ENCODE results near the gene LYZL2.
"Not testable (repeated sequence)": the region's sequence is repeated elsewhere in the genome, so short reads cannot be mapped to it uniquely, and the experiment has no call there.

LYZL2 gene

DNA sequence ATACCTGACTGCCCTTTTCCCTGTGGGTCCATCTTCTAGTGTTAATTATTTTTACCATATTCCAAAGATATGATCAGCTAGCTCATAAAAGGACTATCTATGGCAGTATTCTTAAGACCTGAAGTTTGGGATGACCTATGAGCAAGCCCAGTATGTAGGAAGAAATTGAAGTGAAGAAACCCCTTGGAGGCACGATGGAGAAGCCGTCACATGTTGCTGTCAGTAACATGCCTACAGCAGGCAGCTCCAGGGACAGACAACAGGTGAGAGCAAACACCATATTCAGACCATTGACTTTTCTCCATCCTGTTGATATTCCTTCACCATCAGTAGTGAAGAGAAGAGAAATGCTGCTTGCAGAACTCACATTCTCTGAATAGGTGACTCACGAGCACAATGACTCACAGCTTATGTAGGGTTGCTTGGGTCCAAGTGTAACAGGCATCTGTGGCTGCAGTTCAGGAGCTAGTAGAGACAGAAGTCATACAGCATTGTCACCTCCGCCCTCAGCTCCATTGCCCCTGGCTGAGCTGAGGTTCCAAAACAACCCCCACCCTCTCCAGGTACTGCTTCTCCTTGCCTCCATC, 8.4 kb upstream of the LYZL2 start:
- DNase-seq: peak in 1 of 2 donors; percentile 22

DNA sequence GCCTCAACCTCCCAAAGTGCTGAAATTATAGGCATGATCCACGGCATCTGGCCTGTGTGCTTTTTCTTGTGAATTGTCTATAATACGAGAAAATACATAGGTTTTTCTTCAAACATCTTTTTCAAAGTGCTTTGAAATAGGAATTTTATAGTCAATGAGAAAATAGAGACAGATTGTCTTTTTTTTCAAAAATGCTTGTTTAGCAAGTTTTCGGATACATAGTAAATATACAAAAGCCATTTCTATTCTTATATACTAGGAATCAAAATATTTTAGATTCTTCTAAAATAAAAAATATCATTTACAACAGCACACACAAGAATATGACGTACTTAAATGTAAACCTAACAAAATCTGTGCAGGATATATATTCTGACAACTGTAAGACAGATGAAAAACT, 1.6 kb upstream of the LYZL2 start:
- no peak for DNase-seq

DNA sequence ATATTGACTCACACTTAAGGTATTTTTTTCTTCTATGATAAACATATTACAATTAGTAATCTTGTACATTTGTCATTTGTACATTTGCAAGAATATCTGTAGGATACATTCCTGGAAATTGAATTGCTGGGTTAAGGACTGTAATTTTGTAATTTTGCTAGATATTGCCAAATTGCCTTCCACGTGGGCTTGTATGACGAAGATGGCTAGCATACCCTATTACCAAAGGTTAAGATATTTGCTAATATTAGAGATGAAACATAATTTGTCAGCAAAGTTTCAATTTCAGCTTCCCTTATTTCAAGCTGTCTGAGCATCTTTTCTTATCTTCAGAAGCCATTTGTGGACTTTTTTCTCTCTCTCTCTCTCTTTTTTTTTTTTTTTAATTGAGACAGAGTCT, 1.0 kb upstream of the LYZL2 start:
- no peak for DNase-seq

DNA sequence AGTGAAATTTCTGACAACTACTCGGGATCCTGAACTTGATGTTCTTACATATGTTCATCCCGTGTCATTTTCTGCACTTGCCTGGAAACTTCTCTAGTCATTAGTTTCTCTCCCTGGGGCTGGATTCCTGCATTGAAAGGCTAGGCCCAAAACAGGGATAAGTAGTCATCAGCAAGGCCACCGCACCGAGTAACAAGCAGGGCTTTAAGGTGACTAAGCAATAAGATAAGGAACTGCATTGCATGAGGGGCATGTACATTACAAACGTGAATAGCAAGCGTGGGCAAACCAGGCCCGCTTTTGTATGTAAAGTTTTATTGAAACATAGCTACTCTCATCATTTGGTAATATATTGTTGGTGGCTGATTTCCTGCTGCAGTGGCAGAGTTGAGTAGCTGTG, 977 bp downstream of the LYZL2 start:
- not testable (repeated sequence) for DNase-seq

DNA sequence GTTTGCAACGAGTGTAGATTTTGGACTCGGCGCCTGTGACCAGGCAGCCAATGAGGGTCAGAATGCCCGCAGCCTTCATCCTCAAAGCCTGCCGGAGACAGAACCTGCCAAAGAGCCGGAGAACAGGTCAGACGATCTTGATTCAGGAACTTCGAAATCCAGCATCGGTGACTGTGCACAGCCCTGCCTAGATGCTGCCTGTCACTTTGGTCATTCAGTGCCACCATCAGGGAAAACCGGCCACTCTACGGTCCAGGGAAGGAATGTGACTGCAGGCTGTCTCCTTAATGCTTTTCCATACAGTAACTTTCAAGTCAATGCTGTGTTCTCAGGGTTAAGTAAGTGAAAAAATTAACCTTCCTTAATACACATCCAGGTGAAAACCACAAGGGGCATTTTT, 2.7 kb downstream of the LYZL2 start:
- DNase-seq: not testable (repeated sequence)

DNA sequence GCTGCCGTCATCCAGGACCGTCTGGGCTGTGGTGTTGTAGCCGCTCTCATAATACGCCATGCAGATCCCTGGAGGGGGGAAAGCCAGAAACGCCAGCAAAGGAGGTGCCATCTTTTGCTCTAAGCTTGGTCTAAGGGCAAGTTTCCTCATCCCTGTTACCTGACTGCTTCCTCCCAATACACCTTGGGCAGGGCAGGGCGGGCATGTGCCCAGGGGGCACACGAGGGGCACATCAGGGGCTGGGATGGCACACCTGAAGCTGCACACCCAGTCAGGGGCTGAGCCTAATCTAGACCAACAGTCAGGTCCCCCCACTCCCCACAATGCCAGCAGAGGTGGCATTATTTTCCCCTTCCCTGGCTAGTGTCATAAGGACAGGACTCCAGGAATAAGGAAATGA, 3.4 kb downstream of the LYZL2 start:
- not testable (repeated sequence) for DNase-seq

DNA sequence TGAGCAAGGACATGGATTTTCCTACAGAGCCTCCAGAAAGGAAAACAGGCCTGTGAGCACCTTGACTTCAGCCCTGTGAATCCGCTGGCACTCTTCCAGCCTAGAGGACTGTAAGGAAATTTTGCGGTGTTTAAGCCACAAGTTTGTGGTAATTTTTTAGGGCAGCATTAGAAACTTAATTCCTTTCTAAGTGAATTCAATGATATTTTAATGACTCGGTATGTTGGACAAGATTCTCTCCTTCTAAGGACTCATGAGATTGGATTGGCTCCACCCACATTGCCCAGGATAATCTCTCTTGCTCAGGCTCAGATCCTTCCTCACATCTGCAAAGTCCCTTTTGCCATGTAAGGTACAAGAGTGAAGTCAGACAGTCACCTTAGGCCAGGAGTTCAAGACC, 4.5 kb downstream of the LYZL2 start:
- no peak for DNase-seq

DNA sequence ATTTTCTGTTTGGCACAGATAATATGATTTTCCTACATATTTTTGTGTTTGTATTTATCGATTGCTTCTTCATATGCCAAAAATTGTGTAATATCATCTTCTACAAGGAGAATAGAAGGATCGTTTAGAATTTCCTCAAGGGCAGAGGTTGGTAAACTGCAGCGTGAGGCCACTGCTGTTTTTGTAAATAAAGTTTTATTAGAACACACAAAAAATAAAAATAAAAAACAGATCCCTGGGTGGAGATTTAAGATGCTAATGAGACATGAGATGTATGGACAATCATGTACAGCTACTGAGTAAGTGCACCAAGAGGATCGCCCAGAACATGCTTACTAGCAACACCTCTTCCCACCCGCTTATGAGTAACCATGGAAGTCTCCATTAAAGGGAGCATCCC, 9.6 kb downstream of the LYZL2 start:
- no peak for DNase-seq

DNA sequence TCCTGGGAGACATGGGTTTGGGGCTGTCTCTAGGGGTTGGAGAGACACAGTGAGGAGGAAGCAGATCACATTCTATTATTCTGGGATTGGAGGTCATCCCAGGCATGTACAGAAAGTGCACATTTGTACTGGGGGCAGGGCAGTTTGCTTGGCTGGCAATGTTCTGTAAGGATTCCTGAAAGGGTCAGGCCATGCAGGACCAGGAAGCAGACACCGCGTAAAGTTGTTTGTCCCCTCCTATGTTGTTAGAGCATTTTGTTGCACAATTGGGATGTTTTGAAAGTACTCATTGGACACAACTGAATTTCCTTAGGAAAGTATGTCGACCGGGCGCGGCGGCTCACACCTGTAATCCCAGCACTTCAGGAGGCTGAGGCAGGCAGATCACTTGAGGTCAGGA, 12.5 kb downstream of the LYZL2 start:
- no peak for DNase-seq

DNA sequence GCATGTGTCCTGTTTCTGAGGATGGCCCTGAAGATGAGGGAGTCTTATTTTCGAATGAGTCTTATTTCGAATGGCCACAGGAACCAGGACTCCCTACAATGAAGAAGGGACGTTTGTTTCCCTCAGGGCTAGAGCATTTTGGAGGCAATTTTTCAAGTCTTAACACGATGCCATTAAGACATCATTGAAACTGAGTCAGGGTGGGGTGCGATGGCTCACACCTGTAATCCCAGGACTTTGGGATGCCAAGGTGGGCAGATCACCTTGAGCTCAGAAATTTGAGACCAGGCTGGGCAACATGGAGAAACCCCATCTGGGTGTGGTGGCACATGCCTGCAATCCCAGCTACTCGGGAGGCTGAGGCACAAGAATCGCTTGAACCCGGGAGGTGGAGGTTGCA, 18.5 kb downstream of the LYZL2 start:
- DNase-seq: not testable (repeated sequence)

DNA sequence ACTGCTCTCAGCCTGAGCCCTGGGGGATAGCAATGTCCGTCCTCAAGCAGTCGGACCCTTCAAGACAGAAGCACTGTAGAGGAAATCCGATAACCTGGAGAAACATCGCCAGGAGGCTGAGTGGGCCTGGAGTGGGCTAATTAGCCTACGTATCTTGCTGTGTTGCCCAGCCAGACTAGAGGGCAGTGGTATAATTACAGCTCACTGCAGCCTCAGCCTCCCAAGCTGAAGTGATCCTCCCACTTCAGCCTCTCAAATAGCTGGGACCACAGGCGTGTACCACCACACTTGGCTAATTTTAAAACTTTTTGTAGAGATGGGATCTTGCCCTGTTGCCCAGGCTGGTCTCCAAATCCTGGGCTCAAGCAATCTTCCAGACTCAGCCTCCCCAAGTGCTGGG, 21.7 kb downstream of the LYZL2 start:
- DNase-seq: no peak

DNA sequence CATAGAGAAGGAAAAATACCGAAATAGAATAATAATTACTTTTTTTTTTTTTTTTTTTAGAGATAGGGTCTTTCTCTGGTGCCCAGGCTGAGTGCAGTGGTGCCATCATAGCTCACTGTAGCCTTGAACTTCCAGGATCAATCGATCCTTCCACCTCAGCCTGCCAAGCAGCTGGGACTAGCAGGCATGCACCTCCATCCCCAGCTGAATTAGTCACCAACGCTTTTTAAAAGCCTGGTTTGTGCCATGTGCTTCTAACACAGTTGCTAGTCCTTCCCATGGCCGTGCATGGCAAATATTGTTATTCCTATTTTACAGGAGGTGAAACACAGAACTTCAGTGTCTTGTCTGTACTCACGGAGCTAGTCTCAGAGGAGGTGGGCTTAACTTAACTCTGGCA, 23.2 kb downstream of the LYZL2 start:
- DNase-seq: no peak

DNA sequence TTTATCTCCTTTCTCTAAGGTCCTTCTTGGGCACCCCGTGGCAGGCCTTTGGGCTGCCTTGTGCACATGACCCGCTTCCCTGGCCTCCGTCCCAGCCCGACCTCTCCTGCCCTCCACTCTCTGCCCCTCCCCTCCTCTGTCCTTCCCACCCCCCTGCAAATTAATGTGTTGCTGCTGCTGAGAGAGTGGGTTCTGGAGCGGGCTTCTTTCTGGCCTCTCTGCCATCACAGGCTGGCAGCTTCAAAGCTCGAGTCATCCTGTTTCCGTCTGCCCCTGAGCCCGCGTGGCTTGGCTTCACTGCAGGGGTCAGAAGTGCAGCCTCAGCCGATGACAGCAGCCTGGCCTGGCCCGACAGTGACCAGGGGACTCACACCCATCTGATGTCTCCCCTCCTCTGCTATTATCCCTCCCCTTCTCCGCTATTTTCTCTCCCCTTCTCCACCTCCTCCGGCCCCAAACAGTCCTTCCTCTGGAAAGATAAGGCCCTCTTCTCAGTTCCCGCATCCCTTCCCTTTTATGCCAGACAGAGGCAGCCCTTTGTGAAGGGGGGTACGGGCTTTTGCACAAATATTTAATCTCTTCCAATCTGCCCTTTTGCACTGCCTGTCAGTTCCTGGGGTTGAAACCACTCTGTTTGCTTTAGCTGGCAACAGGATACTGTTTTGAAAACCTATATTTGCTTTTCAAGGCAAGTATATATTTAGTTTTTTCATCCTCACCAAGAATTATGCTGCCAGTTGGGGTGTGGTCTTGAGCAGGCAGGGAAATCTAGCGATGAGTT, 24.0 kb downstream of the LYZL2 start:
- not testable (repeated sequence) for DNase-seq

DNA sequence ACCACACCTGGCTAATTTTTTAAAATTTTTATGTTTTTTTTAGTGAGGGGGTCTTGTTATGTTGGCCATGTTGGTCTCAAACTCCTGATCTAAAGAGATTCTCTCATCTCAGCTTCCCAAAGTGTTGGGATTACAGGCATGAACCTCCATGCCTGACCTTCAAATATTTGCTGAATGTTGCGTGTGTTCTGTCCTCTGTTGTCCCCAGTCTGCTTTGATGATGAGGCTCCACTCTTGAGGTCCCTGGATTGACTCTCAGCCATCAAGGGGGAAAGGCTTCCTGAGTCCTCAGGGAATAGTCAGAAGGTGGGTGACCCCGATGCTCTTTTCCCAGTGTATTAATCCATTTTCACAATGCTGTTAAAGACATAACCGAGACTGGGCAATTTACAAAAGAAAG, 26.0 kb downstream of the LYZL2 start:
- DNase-seq: no peak

DNA sequence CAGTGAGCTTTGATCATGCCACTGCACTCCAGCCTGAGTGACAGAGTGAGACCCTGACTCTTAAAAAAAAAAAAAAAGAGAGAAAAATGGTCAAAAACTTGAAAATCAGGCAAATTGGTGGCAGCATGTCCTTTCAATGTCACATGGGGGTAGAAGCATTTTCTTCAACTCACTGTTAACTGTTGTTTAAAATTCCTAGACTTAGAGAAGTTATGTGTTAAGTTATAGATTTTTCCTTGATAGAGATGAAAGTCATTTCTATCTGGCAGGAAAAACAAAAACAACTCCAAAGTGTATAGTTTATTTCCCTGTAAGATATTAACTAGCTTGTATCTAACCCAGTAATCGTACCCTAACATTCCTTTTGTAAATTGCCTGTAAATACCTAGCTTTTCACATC, 26.8 kb downstream of the LYZL2 start:
- no peak for DNase-seq

DNA sequence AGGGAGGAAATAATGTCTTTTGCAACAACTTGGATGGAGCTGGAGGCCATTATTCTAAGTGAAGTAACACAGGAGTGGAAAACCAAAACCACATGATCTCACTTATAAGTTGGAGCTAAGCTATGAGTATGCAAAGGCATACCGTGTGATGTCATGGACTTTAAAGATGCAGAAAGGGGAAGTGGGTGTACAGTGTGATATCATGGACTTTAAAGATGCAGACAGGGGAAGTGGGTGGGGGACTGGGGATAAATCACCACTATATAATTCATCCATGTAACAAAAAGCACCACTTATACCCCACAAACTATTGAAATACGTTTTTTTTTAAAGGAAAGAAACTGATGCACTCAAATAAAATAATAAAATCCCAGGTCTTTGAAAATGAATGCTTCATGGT, 29.5 kb downstream of the LYZL2 start:
- no peak for DNase-seq

DNA sequence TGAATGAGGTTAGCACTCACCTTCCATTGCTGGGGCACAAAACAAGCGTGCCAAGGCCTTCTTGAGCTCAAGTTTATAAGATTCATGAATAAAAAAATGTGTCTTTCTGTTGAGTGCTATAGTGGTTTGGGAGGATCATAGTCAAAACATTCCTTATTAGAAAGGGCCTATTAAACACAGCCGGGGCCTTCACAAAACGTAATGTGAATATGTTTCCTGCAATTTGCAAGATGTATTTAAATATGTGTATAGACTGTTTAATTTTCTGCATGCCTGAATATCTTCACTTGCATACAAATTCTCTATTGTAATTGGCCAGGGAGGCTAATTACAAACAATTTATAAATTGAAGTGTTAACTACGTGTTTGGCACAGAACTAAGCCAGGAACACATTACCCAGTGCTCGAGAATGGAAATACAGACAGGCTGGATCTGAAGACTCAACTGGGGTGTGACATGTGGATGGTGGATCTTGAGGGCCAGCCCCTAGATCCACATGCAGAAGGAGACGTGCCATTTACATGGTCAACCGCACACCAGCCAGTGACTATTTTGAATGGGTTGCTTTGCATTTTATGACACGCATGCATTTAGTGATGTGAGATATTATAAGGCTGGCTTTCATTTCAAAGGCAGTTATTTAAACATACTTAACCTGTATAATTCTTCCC, 31.3 kb downstream of the LYZL2 start:
- no peak for DNase-seq

DNA sequence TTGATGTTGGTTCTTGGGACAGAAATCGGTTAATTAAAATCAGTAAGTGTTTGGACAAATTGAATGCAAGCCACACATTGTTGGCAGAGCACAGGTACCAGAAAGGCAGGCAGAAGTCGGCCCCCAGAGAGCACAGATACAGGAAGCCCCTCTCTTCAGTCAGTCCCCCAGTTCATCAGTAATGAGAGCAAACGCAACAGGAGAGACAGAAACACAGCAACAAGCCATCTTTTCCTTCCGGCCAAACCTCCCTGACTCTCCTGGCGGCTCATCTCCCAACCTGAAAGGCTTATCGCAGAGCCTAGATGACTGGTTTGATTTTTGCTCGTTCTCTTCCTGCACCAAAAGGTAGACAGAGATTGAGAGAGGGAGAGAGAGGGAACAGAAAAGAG, 32.1 kb downstream of the LYZL2 start:
- not testable (repeated sequence) for DNase-seq

DNA sequence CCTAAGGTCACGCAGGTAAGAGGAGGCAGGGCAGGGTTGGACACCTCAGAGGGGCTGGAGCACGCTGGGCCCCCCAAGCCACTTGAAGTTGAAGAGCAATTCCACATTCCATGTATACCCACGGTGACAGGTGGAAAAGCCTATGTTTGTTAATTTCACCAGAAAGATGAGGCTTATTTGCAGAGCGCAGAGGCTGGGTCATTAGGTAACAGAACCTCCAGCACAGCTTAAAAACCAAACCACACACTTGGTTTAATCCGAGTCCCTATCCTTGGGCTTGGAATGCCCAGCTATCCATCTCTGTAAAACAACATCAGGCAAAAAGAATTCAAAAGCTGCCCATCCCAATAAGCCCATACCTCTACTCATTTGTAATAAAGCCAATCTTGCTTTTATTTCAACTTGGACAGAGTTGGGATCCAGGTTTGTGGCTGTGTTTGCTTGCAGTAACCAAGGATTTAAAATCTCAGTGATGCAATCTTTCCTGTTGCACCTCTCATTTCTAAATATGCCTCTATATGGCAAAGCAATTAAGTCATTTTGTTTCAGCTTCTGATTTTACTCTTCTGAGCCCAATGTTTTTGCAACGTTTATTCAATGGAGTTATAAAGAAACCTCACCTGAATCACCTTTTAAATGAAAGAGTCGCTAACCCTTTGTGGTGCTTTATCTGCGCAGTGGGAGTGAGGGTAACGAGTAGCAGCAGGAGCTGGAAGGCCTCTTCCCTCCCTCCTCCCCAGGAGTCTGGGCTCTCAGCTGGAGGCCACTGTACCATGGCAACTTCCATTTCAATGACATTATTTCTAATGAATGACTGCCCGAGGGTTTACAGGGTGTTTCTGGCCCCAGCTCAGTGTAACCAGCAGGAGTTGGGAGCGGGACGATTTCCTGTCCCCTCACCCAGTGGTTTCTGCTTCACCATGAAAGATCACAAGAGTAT, 32.8 kb downstream of the LYZL2 start:
- DNase-seq: not testable (repeated sequence)

DNA sequence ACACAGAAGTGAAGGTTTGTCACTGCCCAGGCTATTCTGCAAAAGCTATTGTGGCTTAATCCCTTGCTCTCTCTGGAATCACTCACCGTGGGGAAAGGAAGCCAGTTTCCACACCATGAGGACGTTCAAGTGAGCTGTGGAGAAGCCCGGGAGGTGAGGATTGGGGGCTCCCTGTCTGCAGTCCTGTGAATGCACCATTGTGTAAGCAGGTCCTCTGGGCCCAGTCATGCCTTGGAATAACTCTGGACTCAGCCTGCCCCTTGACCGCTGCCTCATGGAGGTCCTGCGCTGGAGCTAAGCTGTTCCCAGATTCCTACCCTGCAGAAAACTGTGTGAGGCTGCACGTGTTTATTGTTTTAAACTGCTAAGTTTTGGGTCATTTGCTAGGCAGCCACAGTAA, 33.5 kb downstream of the LYZL2 start:
- no peak for DNase-seq

DNA sequence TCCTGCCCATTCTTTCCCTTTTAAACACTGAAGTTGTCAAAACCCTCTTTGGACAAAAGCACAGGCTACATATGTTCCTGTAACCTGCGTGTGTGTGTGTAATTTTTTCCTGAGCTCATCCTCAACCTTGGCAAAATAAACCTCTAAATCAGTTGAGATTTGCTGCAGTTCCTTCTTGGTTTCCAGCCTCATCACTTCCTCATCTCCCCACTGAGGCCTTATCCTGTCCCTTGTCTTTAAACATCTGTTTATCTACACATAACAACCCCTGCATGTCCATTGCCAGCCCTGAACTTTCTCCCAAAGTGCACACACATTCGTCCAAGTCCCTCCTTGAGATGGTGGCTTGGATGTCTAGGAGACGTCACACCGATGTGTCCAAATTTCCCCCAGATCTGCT, 35.5 kb downstream of the LYZL2 start:
- no peak for DNase-seq

DNA sequence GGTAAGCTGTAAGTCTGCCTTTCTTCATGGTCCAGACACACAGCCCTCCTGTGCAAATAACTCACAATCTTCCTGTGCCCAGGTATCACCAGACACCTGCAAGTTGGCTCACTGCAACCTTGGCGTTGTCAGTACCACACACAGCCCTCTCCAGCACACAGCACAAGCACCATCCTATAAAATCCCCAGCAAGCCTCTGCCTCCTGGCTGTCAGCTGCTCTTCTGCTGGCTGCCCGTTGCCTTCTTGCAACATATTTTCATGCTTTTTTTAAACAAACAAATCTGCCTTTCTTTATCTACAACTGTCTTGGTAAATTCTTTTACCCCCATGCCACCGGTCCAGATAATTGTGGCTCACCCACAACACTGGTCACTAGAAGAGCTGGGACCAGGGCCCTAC, 36.8 kb downstream of the LYZL2 start:
- DNase-seq: not testable (repeated sequence)

DNA sequence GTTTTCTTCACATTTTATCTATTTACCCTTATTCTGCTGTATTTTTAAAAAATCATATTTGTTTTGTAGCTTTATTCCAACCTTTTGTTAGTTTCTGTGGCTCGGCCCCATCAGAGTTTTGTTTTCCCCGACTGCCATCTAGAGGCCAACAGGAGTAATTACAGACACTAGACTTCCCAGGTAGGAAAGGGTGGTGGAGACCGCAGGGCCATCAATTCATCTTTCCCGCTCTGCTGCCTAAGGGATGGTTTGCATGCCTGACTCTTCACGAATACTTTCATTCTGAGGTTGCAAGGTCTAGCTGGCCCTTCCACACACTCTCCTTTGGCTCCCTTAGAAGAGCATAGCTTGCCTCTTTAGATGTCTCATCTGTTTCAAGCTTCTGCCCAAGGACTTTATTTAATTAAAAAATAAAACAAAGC, 38.3 kb downstream of the LYZL2 start:
- peak; percentile 21 to 50 for DNase-seq

All from stimulated activated CD4-positive, alpha-beta T cell treated with anti-CD3 and anti-CD28 coated beads, Interleukin-2, amount 100 ng/mL, for 24 hours (primary cell).